GDM1 (cell line): Measurements from ENCODE around the gene RBMX.
"Not testable (repeated sequence)": the region's sequence is repeated elsewhere in the genome, so short reads cannot be mapped to it uniquely, and the experiment has no call there.

ENCODE experiments used
- DNase-seq: peaks from one replicate; lab custom pipeline; 2025; lab: John Stamatoyannopoulos, UW

The RBMX gene

DNA sequence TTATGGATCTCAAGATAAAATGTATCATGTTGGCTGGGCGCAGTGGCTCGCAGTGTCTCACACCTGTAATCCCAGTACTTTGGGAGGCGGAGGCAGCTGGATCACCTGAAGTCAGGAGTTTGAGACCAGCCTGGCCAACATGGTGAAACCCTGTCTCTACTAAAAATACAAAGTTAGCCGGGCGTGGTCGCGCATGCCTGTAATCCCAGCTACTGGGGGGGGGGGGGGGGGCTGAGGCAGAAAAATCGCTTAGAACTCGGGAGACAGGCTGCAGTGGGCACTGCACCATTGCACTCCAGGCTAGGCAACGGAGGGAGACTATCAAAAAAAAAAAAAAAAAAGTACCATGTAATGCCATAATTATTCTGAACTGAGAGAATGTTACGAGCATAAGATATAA is 2.1 kb downstream of the RBMX start:
- DNase-seq = no peak

GRCh38 chrX:136874114-136874513 is 6.4 kb downstream of the RBMX start:
- not testable (repeated sequence) for DNase-seq

DNA sequence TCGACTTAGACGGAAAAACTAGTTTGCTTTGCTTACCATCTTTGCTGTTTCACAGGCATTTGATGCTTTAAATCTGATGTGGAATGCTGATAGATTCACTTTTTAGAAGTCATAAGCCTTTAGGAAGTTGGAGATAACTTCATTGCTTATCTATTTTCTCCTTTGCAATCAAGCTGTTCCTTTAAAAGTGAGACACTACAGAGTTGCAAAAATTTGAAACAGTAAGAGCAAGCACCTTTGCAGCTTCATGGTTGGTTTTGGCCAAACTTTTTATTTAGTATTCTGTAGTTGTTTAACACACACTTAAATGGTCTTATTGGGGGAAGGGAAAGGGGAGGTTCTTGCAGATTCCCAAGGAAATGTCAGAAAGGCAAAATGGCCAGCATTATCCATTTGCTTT is 7.3 kb downstream of the RBMX start:
- DNase-seq = not testable (repeated sequence)

DNA sequence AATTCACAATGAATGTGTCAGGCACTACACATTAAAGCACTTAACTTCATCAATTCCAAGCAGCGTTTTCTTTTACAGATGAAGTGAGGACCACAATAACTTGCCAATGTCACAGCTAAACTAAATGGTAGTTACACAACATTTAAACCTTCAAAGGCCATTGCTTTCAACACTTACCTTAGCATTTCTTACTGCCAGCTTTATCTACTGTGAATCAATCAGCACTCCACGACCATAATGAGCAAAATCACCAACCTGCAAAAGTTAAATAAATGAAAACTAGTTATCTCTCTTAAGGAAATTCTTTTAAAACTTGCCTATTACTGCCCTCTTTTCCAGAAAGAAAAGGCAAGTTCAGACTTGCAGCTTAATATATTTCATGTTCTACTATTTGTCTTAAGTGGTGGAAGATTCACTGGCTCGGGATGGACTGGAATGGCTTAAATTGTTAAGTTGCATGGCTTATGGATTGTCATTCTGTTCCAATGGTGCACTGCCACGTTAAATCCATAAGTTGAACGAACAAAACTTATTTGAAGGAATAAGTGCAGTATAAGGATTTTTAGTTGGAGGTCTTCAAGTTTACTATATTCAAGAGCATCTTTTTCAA is 8.3 kb downstream of the RBMX start:
- DNase-seq = no peak

GRCh38 chrX:136870064-136870463 is 10.5 kb downstream of the RBMX start:
- DNase-seq = no peak

GRCh38 chrX:136868283-136869055 is 12.1 kb downstream of the RBMX start:
- no peak for DNase-seq

- DNase-seq = no peak
Measured at GRCh38 chrX:136867518-136867917, 13.0 kb downstream of the RBMX start.

DNA sequence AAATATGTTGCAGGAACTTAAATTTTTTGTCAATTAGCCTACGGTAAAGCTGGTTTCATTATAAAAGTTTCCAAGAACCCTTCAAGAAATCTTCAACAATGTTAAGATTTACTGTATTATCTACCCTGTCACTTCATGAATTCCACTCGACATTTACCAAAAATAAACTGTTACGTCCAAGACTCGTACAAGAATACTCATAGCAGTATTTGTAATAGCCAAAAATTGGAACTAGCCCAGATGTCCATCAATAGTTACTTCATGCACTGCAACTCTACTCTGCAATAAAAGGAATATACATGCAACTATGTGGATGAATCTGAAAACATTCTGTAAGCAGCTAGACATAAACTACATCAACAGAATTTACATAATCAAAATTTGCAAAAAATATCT is 13.4 kb downstream of the RBMX start:
- DNase-seq = no peak

- no peak for DNase-seq
Measured at GRCh38 chrX:136866337-136867095, 14.0 kb downstream of the RBMX start.

DNA sequence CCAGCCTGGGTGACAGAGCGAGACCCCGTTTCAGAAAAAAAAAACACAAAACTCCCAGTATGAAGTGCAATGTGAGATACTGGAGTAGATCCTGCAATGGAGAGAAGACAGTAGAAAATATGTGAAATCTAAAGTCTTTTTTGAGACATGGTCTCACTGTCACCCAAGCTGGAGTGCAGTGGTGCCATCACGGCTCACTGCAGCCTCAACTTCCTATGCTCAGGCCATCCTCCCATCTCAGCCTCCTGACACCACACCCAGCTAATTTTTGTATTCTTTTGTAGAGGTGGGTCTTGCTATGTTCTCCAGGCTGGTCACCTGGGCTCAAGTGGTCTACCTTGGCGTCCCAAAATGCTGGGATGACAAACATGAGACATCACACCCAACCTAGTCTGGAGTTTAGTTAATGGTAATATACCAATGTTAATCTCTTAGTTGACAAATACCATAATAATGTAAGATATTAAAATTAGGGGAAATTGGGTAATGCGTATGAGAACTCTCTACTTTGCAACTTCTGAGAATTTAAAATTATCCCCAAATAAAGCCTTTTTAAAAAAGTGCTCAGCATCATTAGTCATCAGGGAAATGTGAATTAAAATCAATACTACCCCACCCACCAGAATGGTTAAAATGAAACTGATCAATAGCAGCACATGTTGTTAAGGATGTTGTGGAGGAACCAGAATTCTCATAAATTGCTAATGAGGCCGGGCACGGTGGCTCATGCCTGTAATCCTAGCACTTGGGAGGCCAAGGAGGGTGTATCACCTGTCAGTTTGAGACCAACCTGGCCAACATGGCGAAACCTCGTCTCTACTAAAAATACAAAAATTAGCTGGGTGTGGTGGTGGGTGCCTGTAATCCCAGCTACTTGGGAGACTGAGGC is 15.0 kb downstream of the RBMX start:
- no peak for DNase-seq

GRCh38 chrX:136863826-136864225 is 16.7 kb downstream of the RBMX start:
- no peak for DNase-seq

GRCh38 chrX:136862546-136862945 is 18.0 kb downstream of the RBMX start:
- DNase-seq = no peak

DNA sequence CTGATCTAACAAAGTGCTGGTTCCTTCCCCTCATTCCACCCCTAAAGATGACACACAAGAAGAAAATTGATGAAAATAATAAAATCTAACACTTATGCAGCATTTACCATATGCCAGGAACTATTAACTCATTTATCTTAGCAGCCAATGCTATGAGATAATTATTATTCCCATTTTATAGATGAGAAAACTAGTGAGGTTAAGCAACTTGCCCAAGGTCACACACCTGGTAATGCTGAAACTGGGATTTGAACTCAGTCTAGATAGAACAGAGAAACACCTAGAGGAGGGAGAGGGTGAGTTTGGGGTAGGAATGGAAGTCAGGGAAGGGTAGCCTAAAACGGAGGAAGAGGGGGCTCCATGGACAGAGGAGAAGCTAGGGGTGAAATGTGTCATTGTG is 18.6 kb downstream of the RBMX start:
- DNase-seq = no peak

- no peak for DNase-seq
Measured at GRCh38 chrX:136858007-136858756, 22.3 kb downstream of the RBMX start.

- DNase-seq = no peak
Measured at GRCh38 chrX:136856551-136856950, 24.0 kb downstream of the RBMX start.

DNA sequence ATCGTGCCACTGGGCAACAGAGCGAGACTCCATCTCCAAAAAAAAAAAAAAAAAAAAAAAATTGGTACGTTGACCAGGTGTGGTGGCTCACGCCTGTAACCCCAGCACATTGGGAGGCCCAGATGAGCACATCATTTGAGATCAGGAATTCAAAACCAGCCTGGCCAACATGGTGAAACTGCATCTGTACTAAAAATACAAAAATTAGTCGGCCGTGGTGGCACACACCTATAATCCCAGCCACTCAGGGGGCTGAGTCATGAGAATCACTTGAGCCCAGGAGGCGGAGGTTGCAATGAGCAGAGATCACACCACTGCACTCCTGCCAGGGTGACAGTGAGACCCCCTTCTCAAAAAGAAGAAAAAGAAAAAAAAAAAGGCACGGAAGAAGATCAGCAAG is 24.5 kb downstream of the RBMX start:
- no peak for DNase-seq

GRCh38 chrX:136851526-136851925 is 29.0 kb downstream of the RBMX start:
- no peak for DNase-seq

- no peak for DNase-seq
Measured at GRCh38 chrX:136850441-136851175, 29.9 kb downstream of the RBMX start.

- no peak for DNase-seq
Measured at GRCh38 chrX:136849395-136849794, 31.1 kb downstream of the RBMX start.

DNA sequence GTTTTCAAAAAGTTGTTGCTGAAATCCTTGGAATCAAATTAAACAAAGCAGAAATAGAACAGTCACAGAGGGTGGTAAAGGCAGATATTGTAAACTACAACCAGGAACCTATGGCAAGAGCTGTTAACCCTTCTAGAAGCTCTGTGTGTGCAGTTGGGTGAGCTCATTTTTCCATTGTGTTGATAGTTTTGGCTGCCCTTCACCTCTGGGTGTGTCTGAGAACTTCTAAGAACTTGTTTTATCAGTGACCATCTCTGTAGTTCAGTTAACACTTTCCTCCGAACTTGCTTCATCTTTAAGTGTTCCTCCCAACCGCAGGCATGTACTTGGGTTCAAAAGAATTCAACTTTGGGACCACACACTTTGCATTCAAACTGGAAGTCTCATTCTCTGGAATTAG is 32.7 kb downstream of the RBMX start:
- DNase-seq = no peak

- no peak for DNase-seq
Measured at GRCh38 chrX:136839196-136839595, 41.3 kb downstream of the RBMX start.
